Neural cell (in vitro differentiated cells): ENCODE results near the gene C2CD4A. TPM values are rescaled to one million over a fixed set of nuclear protein-coding genes. Genes with fewer than 3 reads are reported as not detected.

Experiments
- H2AFZ ChIP-seq: fragments of 200-600, 300-800 bp; sonication (generic), shearing (Covaris generic); 2 replicates; pipeline ENCODE4 v1.6.0; 2014; ENCODE audit warnings: low read depth, mild to moderate bottlenecking, antibody characterized with exemption, low read length, moderate library complexity
- H3F3A ChIP-seq: fragments of 200-600 bp; shearing (Covaris generic); 2 replicates; pipeline ENCODE4 v1.6.1; 2016; ENCODE audit warnings: mild to moderate bottlenecking, moderate library complexity, mixed read lengths, antibody characterized with exemption, low read length; ENCODE audit not compliant: insufficient read depth, poor library complexity, severe bottlenecking
- H3K27ac ChIP-seq: fragments of 200-600, 300-800 bp; sonication (generic), shearing (Covaris generic); 2 replicates; pipeline ENCODE4 v1.5.1; 2014; ENCODE audit warnings: mild to moderate bottlenecking, low read length, moderate library complexity
- H3K27me3 ChIP-seq: fragments of 300-800, 200-600 bp; sonication (generic), shearing (Covaris generic); 2 replicates; pipeline ENCODE4 v1.6.0; 2014; ENCODE audit warnings: mild to moderate bottlenecking, low read depth, low read length, moderate library complexity; ENCODE audit not compliant: insufficient read depth
- H3K36me3 ChIP-seq: fragments of 300-800, 200-600 bp; sonication (generic), shearing (Covaris generic); 2 replicates; pipeline ENCODE4 v1.5.1; 2014; ENCODE audit warnings: mild to moderate bottlenecking, antibody characterized with exemption, low read length, moderate library complexity; ENCODE audit not compliant: insufficient read depth
- H3K4me2 ChIP-seq: fragments of 300-800, 200-600 bp; sonication (generic), shearing (Covaris generic); 2 replicates; pipeline ENCODE4 v1.6.0; 2014; ENCODE audit warnings: mild to moderate bottlenecking, low read length
- H3K4me3 ChIP-seq: fragments of 300-800, 200-600 bp; sonication (generic), shearing (Covaris generic); 2 replicates; pipeline ENCODE4 v1.5.1; 2014; ENCODE audit warnings: mild to moderate bottlenecking, low read length, moderate library complexity
- H3K79me2 ChIP-seq: fragments of 200-600 bp; shearing (Covaris generic); replicated peaks from 2 replicates; pipeline ENCODE4 v1.6.0; 2014; ENCODE audit warnings: mild to moderate bottlenecking, low read length, moderate library complexity; ENCODE audit not compliant: insufficient read depth
- H3K9ac ChIP-seq: fragments of 300-800, 200-600 bp; sonication (generic), shearing (Covaris generic); 2 replicates; pipeline ENCODE4 v1.6.1; 2016; ENCODE audit warnings: mild to moderate bottlenecking, low read length, mixed read lengths
- H3K9me2 ChIP-seq: fragments of 200-600 bp; shearing (Covaris generic); 2 replicates; pipeline ENCODE4 v1.6.1; 2016; ENCODE audit warnings: mild to moderate bottlenecking, low read length, mixed read lengths; ENCODE audit not compliant: insufficient read depth
- H3K9me3 ChIP-seq: fragments of 200-600, 300-800 bp; sonication (generic), shearing (Covaris generic); 2 replicates; pipeline ENCODE4 v1.6.1; 2016; ENCODE audit warnings: mild to moderate bottlenecking, mixed run types, low read length, moderate library complexity, mixed read lengths
- H4K20me1 ChIP-seq: fragments of 200-600 bp; shearing (Covaris generic); 2 replicates; pipeline ENCODE4 v1.6.1; 2016; ENCODE audit warnings: mild to moderate bottlenecking, mixed run types; ENCODE audit not compliant: insufficient read depth
- EP300 ChIP-seq: fragments of 450-650 bp; conservative IDR thresholded peaks from 2 replicates; pipeline ENCODE4 v1.6.1; 2014; ENCODE audit warnings: antibody characterized with exemption, mild to moderate bottlenecking, moderate library complexity; ENCODE audit not compliant: poor library complexity, severe bottlenecking
- EZH2 ChIP-seq: fragments of 200-600, 300-800 bp; shearing (Covaris generic), sonication (generic); IDR thresholded peaks from 2 replicates; pipeline ENCODE4 v1.6.1; 2014; ENCODE audit warnings: antibody characterized with exemption, low read length, borderline replicate concordance, mild to moderate bottlenecking; ENCODE audit not compliant: insufficient read depth, poor library complexity, severe bottlenecking
- MXI1 ChIP-seq: fragments of 450-650 bp; conservative IDR thresholded peaks from 2 replicates; pipeline ENCODE4 v1.6.1; 2014; ENCODE audit warnings: antibody characterized with exemption, mild to moderate bottlenecking; ENCODE audit not compliant: poor library complexity, severe bottlenecking
- POLR2AphosphoS5 ChIP-seq: IDR thresholded peaks from 2 replicates; pipeline ENCODE4 v1.6.1; 2012
- RAD21 ChIP-seq: fragments of 450-650 bp; conservative IDR thresholded peaks from 2 replicates; pipeline ENCODE4 v1.6.1; 2014; ENCODE audit warnings: antibody characterized with exemption, mild to moderate bottlenecking, moderate library complexity
- REST ChIP-seq: IDR thresholded peaks from 2 replicates; pipeline ENCODE4 v1.6.1; 2012; ENCODE audit warnings: borderline replicate concordance
- SMC3 ChIP-seq: fragments of 450-650 bp; conservative IDR thresholded peaks from 2 replicates; pipeline ENCODE4 v1.6.1; 2014; ENCODE audit warnings: antibody characterized with exemption, mild to moderate bottlenecking, moderate library complexity; ENCODE audit not compliant: poor library complexity
- TAF1 ChIP-seq: IDR thresholded peaks from 2 replicates; pipeline ENCODE4 v1.6.1; 2012; ENCODE audit warnings: low read depth
- polyA plus RNA-seq: library from polyadenylated mRNA; depleted of rRNA; stranded (reverse); fragments of >200 nt; gene quantifications from 2 replicates; pipeline ENCODE4 v1.2.3, GENCODE V29; 2014
- TF ChIP-seq, protein P1 (sequence below): fragments of 450-650 bp; IDR thresholded peaks from 2 replicates; pipeline ENCODE4 v1.5.1; 2014; ENCODE audit warnings: antibody characterized with exemption, mild to moderate bottlenecking, moderate library complexity; ENCODE audit not compliant: poor library complexity, severe bottlenecking

The C2CD4A gene
- polyA plus RNA-seq, 1 donor from 2014 or later: not detected

- Histone ChIP-seq H3K27me3 (no peaks in the 10 kb centered on the region), H3K9me3 (no peaks in the 10 kb centered on the region), H3K27ac (no peak overlapping the region), H3K9ac (no peak overlapping the region), H3K79me2 (no peaks in the 10 kb centered on the region), H3K4me2 (no peak overlapping the region), H3K9me2 (no peaks in the 10 kb centered on the region), H3K4me3 (no peak overlapping the region), H4K20me1 (no peaks in the 10 kb centered on the region), H2AFZ (no peak overlapping the region), H3K36me3 (no peaks in the 10 kb centered on the region), H3F3A (no peaks in the 10 kb centered on the region)
- TF ChIP-seq POLR2AphosphoS5 (no peak), EZH2 (no peak), EP300 (no peak), RAD21 (no peak), MXI1 (no peak), TAF1 (no peak), SMC3 (no peak), REST (no peak)
- TF ChIP-seq, protein P1, sequence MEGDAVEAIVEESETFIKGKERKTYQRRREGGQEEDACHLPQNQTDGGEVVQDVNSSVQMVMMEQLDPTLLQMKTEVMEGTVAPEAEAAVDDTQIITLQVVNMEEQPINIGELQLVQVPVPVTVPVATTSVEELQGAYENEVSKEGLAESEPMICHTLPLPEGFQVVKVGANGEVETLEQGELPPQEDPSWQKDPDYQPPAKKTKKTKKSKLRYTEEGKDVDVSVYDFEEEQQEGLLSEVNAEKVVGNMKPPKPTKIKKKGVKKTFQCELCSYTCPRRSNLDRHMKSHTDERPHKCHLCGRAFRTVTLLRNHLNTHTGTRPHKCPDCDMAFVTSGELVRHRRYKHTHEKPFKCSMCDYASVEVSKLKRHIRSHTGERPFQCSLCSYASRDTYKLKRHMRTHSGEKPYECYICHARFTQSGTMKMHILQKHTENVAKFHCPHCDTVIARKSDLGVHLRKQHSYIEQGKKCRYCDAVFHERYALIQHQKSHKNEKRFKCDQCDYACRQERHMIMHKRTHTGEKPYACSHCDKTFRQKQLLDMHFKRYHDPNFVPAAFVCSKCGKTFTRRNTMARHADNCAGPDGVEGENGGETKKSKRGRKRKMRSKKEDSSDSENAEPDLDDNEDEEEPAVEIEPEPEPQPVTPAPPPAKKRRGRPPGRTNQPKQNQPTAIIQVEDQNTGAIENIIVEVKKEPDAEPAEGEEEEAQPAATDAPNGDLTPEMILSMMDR: no peak
These were observed 43.4 kb downstream of the C2CD4A start for GRCh38 chr15:62109982-62110851.

GRCh38 chr15:62112081-62112480 is 45.3 kb downstream of the C2CD4A start:
- Histone ChIP-seq H3K4me2 (no peak overlapping the region), H3K36me3 (no peaks in the 10 kb centered on the region), H3K4me3 (no peak overlapping the region), H3K9me3 (no peaks in the 10 kb centered on the region), H3K27me3 (no peaks in the 10 kb centered on the region), H4K20me1 (no peaks in the 10 kb centered on the region), H3K27ac (no peak overlapping the region), H3K9ac (no peak overlapping the region), H3F3A (no peaks in the 10 kb centered on the region), H2AFZ (no peak overlapping the region), H3K9me2 (no peaks in the 10 kb centered on the region), H3K79me2 (no peaks in the 10 kb centered on the region)
- TF ChIP-seq EP300 (no peak), RAD21 (no peak), POLR2AphosphoS5 (no peak), MXI1 (no peak), EZH2 (no peak), TAF1 (no peak), REST (no peak), SMC3 (no peak)
- TF ChIP-seq, protein P1: no peak
